Suprapubic skin (tissue), 4 donors: ENCODE data around the gene ARMH3.

Experiments
- POLR2A ChIP-seq, 2 donors: fragments of 450-650 bp; IDR thresholded peaks; one replicate each; pipeline ENCODE4 v1.6.1; 2017; ENCODE audit warnings: antibody characterized with exemption in 2 of 2, mild to moderate bottlenecking in 2 of 2, moderate library complexity in 2 of 2
- POLR2AphosphoS5 ChIP-seq, 3 donors: sonication (generic); formaldehyde crosslinking; IDR thresholded peaks; one replicate each; pipeline ENCODE4 v1.6.1; 2017; ENCODE audit warnings: antibody characterized with exemption in 3 of 3
- TF ChIP-seq, protein P1 (sequence below), 2 donors: fragments of 200-600 bp in 1 of 2; fragments of 450-650 bp in 1 of 2; sonication (generic) in 1 of 2; IDR thresholded peaks; one replicate each; pipeline ENCODE4 v1.5.1; 2016 to 2019; ENCODE audit warnings: antibody characterized with exemption in 2 of 2, mild to moderate bottlenecking in 1 of 2, moderate library complexity in 1 of 2

DNA sequence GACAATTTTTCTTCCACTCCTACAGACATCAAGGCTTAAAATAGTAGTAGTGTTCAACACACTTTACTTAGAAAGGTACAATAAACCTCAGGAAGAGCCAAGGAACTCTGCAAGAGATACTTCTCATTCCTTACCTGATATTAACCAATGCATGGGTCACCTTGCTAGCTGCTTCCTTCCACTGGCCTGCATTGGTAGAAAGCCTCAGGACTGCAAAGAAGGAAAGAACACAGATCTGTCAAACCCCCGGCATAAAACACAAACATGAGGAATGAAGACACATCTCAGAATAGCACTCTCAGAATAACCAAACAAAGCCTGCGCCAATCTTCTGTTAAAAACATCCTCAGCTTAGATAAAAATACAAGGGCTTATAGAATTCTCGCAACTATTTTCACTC is 116.2 kb downstream of the ARMH3 start:
- no peak for TF ChIP-seq POLR2A (IDR thresholded peaks at IDR 0.05)
- TF ChIP-seq, protein P1, sequence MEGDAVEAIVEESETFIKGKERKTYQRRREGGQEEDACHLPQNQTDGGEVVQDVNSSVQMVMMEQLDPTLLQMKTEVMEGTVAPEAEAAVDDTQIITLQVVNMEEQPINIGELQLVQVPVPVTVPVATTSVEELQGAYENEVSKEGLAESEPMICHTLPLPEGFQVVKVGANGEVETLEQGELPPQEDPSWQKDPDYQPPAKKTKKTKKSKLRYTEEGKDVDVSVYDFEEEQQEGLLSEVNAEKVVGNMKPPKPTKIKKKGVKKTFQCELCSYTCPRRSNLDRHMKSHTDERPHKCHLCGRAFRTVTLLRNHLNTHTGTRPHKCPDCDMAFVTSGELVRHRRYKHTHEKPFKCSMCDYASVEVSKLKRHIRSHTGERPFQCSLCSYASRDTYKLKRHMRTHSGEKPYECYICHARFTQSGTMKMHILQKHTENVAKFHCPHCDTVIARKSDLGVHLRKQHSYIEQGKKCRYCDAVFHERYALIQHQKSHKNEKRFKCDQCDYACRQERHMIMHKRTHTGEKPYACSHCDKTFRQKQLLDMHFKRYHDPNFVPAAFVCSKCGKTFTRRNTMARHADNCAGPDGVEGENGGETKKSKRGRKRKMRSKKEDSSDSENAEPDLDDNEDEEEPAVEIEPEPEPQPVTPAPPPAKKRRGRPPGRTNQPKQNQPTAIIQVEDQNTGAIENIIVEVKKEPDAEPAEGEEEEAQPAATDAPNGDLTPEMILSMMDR (IDR thresholded peaks at IDR 0.05): no peak
- TF ChIP-seq POLR2AphosphoS5 (IDR thresholded peaks at IDR 0.05): no peak
